Measurements from ENCODE around the gene CXCL12.

The CXCL12 gene

DNA sequence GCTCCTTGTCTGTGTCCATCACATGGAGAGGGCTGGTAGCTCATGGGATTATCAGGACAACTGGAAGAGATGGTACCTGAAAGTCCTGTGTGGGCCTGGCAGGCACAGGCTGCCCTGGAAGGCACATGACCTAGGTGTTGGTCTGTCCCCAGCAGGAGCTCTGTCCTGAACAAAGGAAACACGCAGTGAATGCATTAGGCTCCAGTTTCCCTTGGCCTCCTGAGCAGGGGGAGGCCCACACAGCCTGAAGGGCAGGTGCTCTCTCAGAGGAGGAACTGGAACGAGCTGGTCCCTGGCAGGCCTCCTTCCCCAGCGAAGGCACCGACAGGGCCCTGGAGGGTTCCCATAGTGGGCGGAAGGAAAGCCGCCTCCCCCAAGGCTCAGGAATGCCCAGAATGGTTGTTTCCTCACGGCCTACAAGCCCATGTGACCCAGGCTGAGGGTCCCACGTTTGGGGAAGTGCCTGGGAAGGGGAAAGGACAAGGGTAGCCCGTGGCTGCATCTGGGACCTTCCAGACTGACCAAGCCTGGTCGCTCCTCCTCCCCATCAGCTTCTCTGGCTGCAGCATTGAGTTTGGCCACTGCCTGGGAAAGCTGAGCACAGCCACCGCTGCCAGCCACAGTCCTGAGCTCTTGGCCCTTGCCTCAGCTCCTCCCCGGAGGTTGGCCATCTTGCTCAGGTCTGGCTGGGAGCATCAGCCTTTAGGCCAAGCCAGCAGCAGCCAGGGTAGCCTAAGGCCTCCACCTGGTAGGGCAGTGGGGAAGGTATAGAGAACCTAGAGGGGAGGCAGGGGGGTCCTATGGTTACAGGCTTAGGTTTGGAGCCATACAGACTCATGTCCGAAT lies 21.8 kb downstream of the CXCL12 start:
- DNase-seq: no peak

- no peak for DNase-seq
Observed at GRCh38 chr10:44361109-44361508, 23.8 kb downstream of the CXCL12 start.

DNA sequence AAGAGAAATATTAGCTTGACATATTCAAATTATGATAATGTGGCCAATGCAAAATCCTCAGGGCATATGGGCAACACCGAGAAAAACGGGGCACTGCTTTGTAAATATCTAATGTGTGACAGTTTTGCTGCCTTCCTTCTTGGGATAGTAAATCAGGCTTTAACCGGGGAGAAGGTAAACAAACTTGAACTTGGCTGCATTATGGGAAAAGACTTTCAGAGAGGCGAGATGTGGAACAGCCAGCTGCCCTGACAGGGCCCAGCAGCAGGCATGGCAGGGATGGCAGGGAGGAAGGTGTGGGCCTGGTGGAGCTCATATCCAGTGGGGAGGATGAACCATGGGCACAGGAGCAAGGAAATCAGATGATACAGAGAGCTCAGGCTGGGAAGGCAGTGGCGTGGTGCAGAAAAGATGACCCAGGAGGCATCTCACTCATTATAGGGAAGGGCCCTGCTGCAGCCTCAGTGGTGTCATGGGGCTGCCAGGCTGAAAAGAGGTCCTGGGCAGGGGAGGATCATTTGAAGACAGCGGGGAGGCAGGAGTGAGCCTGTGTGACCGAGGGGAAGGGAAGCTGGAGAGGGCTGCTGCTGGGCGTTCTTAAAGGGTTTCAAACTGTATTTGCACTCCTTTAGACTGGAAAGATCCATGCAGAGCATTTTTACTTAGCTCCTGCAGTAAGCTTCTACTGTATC lies 26.7 kb downstream of the CXCL12 start:
- DNase-seq: no peak

- DNase-seq: no peak
Observed at GRCh38 chr10:44357023-44357540, 27.8 kb downstream of the CXCL12 start.

- no peak for DNase-seq
Observed at GRCh38 chr10:44356139-44357022, 28.5 kb downstream of the CXCL12 start.

DNA sequence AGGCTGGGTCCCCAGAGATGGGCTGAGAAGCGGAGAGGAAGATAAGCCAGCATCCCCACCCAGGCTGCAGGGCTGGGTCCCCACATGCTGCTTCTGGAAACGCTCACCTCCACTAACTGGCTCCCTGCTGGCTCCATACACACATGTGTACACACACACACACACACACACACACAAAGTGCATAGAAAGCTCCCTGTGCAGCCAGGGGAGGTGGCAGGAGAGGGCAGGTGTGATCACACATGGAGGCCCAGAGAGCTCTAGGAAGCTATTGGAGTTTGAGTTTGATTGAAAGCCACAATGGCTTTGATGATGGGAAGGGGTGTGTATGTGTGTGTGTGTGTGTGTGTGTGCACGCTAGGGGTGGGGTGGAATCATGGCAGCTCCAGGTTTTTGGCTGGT lies 29.3 kb downstream of the CXCL12 start:
- no peak for DNase-seq

- DNase-seq: no peak
Observed at GRCh38 chr10:44354771-44355170, 30.1 kb downstream of the CXCL12 start.

- DNase-seq: no peak
Observed at GRCh38 chr10:44353721-44354120, 31.2 kb downstream of the CXCL12 start.

GRCh38 chr10:44353128-44353390 lies 31.8 kb downstream of the CXCL12 start:
- no peak for DNase-seq

DNA sequence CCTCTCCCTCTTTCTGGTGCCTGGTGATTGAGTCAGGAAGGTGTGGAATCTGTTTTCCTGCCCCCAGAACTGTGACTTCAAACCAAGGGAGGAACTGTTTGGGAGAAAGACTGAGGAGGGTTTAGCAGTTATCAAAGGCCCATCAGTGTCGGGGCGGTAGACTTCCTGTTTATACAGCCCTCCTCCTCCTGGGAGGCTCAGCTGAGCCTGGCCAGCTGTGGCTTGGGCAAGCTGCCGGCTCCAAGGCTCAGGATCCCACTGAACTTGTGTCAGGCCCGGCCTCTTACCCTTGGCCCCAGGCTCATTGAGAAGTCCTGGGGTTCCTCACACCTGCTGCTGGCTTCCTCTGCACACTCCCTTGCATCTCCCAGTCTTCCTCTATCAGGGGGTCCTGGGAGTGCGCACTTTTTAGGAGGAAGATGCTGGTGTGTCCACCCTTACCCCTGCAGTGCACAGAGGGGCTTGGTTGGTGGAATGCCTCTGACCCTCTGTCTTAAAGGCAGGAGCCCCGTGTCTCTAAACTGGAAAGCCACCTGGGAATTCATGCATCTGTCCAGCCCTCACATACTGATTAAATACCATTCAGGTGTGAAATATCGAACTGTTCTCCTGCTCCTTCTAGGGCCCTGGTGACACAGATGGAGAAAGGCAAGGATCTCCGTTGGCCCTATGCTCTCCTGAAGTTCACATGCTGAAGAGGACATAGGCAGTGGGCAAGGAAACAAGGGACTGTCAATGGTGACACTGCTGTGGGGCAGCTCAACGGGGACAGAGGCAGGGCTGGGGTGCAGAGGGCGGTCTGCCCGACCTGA lies 32.4 kb downstream of the CXCL12 start:
- no peak for DNase-seq

DNA sequence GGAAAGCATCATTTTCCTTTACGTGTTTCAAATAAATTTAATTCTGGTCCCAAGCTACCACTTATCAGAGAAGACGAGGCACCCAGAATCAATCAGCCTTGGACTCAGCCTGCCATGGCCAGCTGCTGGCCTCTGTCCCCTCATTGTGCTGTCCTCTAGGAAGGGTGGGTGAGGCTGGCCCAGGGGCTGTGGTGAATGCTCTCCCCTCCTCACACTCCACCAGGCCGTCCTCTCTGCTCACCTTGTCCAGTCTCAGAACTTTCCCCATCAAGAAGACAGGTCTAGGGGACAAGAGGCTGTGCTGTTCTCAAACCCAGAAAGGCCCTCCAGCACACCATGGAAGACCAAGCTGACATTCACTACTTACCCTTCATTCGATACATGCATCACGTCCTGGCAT lies 36.4 kb downstream of the CXCL12 start:
- DNase-seq: no peak

- DNase-seq: no peak
Observed at GRCh38 chr10:44347609-44348400, 37.1 kb downstream of the CXCL12 start.

DNA sequence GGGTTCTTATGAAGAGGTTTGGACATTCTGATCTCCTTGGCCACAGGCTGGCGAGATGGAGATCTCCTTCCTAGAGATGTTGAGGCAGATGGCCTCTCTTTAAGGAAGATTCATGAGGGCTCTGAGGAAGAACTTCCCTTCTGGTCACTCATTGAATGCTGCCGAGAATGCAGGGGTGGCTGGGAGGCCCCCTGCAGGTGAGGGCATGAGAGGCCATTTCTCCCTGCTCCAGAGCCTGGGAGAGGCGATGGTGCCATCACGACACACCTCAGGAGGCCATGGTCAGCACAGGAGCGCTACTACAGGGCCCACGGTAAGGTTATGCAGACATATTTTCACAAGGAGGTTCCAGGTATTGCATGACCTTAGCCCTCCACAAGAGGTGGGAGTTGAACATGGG lies 40.2 kb downstream of the CXCL12 start:
- DNase-seq: no peak

- DNase-seq: no peak
Observed at GRCh38 chr10:44343843-44344242, 41.1 kb downstream of the CXCL12 start.

- no peak for DNase-seq
Observed at GRCh38 chr10:44341886-44342285, 43.0 kb downstream of the CXCL12 start.

GRCh38 chr10:44340557-44340956 lies 44.3 kb downstream of the CXCL12 start:
- no peak for DNase-seq

DNA sequence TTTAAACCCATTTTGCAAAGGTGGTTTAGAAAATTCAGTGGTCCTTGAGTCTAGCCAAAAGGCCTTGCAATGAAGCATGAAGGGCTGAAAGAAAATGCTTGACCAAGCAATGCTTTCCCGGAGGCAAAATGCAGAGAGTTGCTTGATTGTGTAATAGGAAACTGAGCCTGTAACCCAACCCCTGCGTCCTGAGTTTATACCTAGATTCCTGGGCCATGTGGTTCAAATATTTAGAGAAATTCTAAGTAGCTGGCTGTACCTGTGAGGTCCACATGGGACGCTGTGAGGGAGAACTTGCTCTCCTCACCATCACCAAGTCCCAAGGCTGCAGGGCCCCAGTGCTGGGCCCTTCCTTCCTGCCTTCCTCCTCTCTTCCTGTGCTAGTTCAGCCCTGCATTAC lies 45.7 kb downstream of the CXCL12 start:
- DNase-seq: no peak

GRCh38 chr10:44337081-44337480 lies 47.8 kb downstream of the CXCL12 start:
- DNase-seq: no peak

- DNase-seq: no peak
Observed at GRCh38 chr10:44335330-44336021, 49.4 kb downstream of the CXCL12 start.

DNA sequence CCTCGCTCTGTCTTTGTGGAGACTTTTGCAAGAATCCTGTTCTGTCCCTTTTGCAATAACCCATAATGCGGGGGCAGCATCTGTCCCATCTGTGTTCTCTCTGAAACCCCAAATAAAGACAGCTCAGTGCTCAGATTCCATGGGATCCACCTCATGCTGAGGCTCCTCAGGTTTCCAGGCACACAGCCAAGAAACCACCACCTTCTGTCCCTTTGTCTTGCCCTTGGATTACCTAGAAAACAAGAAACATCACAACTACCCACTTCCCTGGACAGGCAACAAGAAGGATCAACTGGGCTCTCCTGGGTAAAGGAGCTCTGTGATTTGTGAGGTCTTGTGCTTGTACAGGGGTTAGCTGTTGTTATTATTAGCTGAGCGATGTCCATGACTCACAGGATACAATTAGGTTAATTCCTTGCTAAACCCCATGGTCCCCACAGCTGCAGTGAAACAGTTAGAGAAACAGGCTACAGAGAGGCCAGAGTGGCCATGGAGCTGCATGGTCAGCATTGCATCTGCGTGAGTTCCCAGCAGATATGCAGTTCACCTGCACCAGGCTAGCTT lies 50.2 kb downstream of the CXCL12 start:
- DNase-seq: no peak

- no peak for DNase-seq
Observed at GRCh38 chr10:44334091-44334490, 50.8 kb downstream of the CXCL12 start.
